Measurements from ENCODE around the gene AFG3L2. TPM values are rescaled to one million over a fixed set of nuclear protein-coding genes. Genes with fewer than 3 reads are reported as not detected.

Gene AFG3L2
- total and polyA plus RNA-seq, 2 of the 13 experiments (the other 11 are each of a cell fraction or from before 2014, with no cell fraction given), result 28.6 to 86.9 TPM

DNA sequence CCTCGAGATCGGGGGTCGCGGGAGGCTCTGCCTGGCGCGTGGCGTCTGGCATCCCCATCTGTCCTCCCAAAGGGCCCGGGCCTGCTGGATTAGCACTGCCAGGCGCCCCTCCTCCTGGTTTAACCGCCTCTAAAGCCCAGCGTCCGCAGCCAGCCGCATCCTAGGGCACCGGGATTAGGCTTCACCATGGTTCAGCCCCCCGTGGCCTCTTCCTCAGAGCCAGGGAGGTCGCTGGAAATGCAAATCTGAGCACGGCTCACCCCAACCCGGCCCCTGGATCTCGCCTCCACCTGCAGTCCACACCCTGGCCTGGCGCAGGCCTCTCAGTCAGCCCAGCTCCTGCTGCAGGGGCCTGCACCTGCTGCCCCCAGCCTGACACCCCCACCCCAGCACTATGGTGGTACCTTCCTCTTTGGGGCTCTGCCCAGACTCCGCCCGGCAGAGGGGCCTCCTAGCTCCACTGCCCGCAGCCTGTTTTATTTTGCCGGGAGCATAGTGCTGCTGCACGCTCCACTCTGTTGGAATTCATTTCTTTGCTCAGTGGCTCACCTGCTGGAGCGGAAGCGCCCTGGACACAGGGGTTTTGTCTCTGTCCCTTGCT lies 43.9 kb upstream of the AFG3L2 start (continued):
- TF ChIP-seq, protein P1, sequence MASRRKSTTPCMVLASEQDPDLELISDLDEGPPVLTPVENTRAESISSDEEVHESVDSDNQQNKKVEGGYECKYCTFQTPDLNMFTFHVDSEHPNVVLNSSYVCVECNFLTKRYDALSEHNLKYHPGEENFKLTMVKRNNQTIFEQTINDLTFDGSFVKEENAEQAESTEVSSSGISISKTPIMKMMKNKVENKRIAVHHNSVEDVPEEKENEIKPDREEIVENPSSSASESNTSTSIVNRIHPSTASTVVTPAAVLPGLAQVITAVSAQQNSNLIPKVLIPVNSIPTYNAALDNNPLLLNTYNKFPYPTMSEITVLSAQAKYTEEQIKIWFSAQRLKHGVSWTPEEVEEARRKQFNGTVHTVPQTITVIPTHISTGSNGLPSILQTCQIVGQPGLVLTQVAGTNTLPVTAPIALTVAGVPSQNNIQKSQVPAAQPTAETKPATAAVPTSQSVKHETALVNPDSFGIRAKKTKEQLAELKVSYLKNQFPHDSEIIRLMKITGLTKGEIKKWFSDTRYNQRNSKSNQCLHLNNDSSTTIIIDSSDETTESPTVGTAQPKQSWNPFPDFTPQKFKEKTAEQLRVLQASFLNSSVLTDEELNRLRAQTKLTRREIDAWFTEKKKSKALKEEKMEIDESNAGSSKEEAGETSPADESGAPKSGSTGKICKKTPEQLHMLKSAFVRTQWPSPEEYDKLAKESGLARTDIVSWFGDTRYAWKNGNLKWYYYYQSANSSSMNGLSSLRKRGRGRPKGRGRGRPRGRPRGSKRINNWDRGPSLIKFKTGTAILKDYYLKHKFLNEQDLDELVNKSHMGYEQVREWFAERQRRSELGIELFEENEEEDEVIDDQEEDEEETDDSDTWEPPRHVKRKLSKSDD (CRISPR knock-in tag; IDR thresholded peaks at IDR 0.05; ENCODE audit: low read depth), result no peak
- TF ChIP-seq, protein P2, sequence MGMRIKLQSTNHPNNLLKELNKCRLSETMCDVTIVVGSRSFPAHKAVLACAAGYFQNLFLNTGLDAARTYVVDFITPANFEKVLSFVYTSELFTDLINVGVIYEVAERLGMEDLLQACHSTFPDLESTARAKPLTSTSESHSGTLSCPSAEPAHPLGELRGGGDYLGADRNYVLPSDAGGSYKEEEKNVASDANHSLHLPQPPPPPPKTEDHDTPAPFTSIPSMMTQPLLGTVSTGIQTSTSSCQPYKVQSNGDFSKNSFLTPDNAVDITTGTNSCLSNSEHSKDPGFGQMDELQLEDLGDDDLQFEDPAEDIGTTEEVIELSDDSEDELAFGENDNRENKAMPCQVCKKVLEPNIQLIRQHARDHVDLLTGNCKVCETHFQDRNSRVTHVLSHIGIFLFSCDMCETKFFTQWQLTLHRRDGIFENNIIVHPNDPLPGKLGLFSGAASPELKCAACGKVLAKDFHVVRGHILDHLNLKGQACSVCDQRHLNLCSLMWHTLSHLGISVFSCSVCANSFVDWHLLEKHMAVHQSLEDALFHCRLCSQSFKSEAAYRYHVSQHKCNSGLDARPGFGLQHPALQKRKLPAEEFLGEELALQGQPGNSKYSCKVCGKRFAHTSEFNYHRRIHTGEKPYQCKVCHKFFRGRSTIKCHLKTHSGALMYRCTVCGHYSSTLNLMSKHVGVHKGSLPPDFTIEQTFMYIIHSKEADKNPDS (CRISPR knock-in tag; IDR thresholded peaks at IDR 0.05), result no peak
- TF ChIP-seq, protein P3, sequence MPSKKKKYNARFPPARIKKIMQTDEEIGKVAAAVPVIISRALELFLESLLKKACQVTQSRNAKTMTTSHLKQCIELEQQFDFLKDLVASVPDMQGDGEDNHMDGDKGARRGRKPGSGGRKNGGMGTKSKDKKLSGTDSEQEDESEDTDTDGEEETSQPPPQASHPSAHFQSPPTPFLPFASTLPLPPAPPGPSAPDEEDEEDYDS (CRISPR knock-in tag; IDR thresholded peaks at IDR 0.05), result peak; percentile 74
- TF ChIP-seq ZNF670 (CRISPR knock-in tag; IDR thresholded peaks at IDR 0.05; ENCODE audit: borderline replicate concordance) (peak; percentile 33; the same call in 1 of the 2 replicates), ZNF83 (CRISPR knock-in tag; IDR thresholded peaks at IDR 0.05; ENCODE audit: borderline replicate concordance) (no peak; the same call in 1 of the 2 replicates), ZIK1 (CRISPR knock-in tag; IDR thresholded peaks at IDR 0.05; ENCODE audit: borderline replicate concordance, low read depth) (no peak), RFX3 (CRISPR knock-in tag; IDR thresholded peaks at IDR 0.05) (no peak), CHD4 (IDR thresholded peaks at IDR 0.05; ENCODE audit: borderline replicate concordance, low read length) (no peak), MAF1 (CRISPR knock-in tag; IDR thresholded peaks at IDR 0.05; ENCODE audit: borderline replicate concordance) (no peak), PTBP1 (IDR thresholded peaks at IDR 0.05; ENCODE audit: low read depth, low read length, poor library complexity, severe bottlenecking) (peak; percentile 57), RFXANK (CRISPR knock-in tag; IDR thresholded peaks at IDR 0.05) (no peak), KLF16 (CRISPR knock-in tag; IDR thresholded peaks at IDR 0.05) (no peak), MAFK (conservative IDR thresholded peaks at IDR 0.05 in 1 of 2, IDR thresholded peaks at IDR 0.05 in 1 of 2; ENCODE audit: low read length in 2 of 2) (no peak), MBNL3 (CRISPR knock-in tag; conservative IDR thresholded peaks at IDR 0.05) (no peak), ZNF382 (CRISPR knock-in tag; IDR thresholded peaks at IDR 0.05; ENCODE audit: borderline replicate concordance) (no peak)
- TF ChIP-seq, protein P4, sequence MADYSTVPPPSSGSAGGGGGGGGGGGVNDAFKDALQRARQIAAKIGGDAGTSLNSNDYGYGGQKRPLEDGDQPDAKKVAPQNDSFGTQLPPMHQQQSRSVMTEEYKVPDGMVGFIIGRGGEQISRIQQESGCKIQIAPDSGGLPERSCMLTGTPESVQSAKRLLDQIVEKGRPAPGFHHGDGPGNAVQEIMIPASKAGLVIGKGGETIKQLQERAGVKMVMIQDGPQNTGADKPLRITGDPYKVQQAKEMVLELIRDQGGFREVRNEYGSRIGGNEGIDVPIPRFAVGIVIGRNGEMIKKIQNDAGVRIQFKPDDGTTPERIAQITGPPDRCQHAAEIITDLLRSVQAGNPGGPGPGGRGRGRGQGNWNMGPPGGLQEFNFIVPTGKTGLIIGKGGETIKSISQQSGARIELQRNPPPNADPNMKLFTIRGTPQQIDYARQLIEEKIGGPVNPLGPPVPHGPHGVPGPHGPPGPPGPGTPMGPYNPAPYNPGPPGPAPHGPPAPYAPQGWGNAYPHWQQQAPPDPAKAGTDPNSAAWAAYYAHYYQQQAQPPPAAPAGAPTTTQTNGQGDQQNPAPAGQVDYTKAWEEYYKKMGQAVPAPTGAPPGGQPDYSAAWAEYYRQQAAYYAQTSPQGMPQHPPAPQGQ (CRISPR knock-in tag; IDR thresholded peaks at IDR 0.05; ENCODE audit: borderline replicate concordance), result no peak
- TF ChIP-seq, protein P5, sequence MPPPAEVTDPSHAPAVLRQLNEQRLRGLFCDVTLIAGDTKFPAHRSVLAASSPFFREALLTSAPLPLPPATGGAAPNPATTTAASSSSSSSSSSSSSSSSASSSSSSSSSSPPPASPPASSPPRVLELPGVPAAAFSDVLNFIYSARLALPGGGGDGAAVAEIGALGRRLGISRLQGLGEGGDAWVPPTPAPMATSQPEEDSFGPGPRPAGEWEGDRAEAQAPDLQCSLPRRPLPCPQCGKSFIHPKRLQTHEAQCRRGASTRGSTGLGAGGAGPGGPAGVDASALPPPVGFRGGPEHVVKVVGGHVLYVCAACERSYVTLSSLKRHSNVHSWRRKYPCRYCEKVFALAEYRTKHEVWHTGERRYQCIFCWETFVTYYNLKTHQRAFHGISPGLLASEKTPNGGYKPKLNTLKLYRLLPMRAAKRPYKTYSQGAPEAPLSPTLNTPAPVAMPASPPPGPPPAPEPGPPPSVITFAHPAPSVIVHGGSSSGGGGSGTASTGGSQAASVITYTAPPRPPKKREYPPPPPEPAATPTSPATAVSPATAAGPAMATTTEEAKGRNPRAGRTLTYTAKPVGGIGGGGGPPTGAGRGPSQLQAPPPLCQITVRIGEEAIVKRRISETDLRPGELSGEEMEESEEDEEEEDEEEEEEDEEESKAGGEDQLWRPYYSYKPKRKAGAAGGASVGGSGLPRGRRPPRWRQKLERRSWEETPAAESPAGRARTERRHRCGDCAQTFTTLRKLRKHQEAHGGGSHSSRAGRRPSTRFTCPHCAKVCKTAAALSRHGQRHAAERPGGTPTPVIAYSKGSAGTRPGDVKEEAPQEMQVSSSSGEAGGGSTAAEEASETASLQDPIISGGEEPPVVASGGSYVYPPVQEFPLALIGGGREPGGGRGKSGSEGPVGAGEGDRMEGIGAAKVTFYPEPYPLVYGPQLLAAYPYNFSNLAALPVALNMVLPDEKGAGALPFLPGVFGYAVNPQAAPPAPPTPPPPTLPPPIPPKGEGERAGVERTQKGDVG (CRISPR knock-in tag; IDR thresholded peaks at IDR 0.05; ENCODE audit: borderline replicate concordance), result 0 out of 2 replicates have a peak, but pooled peaks have one; percentile 34

Measured in HepG2 (cell line).